K562 (cell line): Measurements from ENCODE around the gene LINGO3. TPM values are rescaled to one million over a fixed set of nuclear protein-coding genes. Genes with fewer than 3 reads are reported as not detected.

Experiments
- CBFA2T3 ChIP-seq: fragments of 450-650 bp; IDR thresholded peaks from 2 replicates; pipeline ENCODE4 v1.6.1; 2017
- CSDE1 ChIP-seq, 2 experiments: fragments of 450-650 bp; IDR thresholded peaks; 2 replicates each; pipeline ENCODE4 v1.6.1; 2016; ENCODE audit warnings: mild to moderate bottlenecking in 1 of 2
- E2F6 ChIP-seq, 2 experiments: IDR thresholded peaks; 2 replicates each; pipeline ENCODE4 v1.6.1; 2011; ENCODE audit warnings: borderline replicate concordance in 1 of 2, control low read depth in 1 of 2, low read depth in 1 of 2, low read length in 1 of 2, mild to moderate bottlenecking in 1 of 2, mixed read lengths in 1 of 2, moderate library complexity in 1 of 2; ENCODE audit not compliant: insufficient read depth in 1 of 2, insufficient read length in 1 of 2, poor library complexity in 1 of 2, severe bottlenecking in 1 of 2; ENCODE audit errors: extremely low read depth in 1 of 2
- E2F8 ChIP-seq: fragments of 450-650 bp; IDR thresholded peaks from 2 replicates; pipeline ENCODE4 v1.7.1; 2018; ENCODE audit warnings: mild to moderate bottlenecking, low read depth; ENCODE audit not compliant: partially characterized antibody
- ETV1 ChIP-seq: fragments of 450-650 bp; conservative IDR thresholded peaks from 2 replicates; pipeline ENCODE4 v1.6.1; 2016; ENCODE audit warnings: missing genetic modification characterization, control low read depth, low read depth, missing compliant biosample characterization
- HDAC1 ChIP-seq, 2 experiments: fragments of 450-650 bp; IDR thresholded peaks; 2 replicates each; pipeline ENCODE4 v1.6.1; 2016 to 2017; ENCODE audit warnings: inconsistent platforms in 1 of 2, mild to moderate bottlenecking in 1 of 2, moderate library complexity in 1 of 2
- ILF3 ChIP-seq: fragments of 450-650 bp; IDR thresholded peaks from 2 replicates; pipeline ENCODE4 v1.6.1; 2018; ENCODE audit warnings: antibody characterized with exemption, mild to moderate bottlenecking, moderate library complexity, borderline replicate concordance
- PATZ1 ChIP-seq: fragments of 250-450 bp; sonication (Bioruptor Pico); IDR thresholded peaks from 2 replicates; pipeline ENCODE4 v1.5.0; 2020; ENCODE audit warnings: mild to moderate bottlenecking, borderline replicate concordance
- PRDM10 ChIP-seq: fragments of 450-650 bp; IDR thresholded peaks from 2 replicates; pipeline ENCODE4 v1.6.1; 2018; ENCODE audit not compliant: partially characterized antibody
- SMARCA4 ChIP-seq: fragments of 450-650 bp; IDR thresholded peaks from 2 replicates; pipeline ENCODE4 v1.6.1; 2016
- TRIM28 ChIP-seq: fragments of 450-650 bp; IDR thresholded peaks from 2 replicates; pipeline ENCODE4 v1.6.1; 2017
- VEZF1 ChIP-seq: fragments of 200-800 bp; sonication (Bioruptor generic); IDR thresholded peaks from 2 replicates; pipeline ENCODE4 v1.6.1; 2017; ENCODE audit warnings: missing genetic modification characterization, missing compliant biosample characterization
- ZC3H11A ChIP-seq: IDR thresholded peaks from 2 replicates; pipeline ENCODE4 v1.6.1; 2012; ENCODE audit warnings: low read depth, low read length, improper control_type of control experiment
- ZNF121 ChIP-seq: sonication (generic); formaldehyde crosslinking; conservative IDR thresholded peaks from 2 replicates; pipeline ENCODE4 v1.8.0; 2022; ENCODE audit warnings: missing genetic modification reagents
- ZNF232 ChIP-seq: sonication (generic); formaldehyde crosslinking; IDR thresholded peaks from 2 replicates; pipeline ENCODE4 v1.8.0; 2022; ENCODE audit warnings: mild to moderate bottlenecking, missing genetic modification reagents
- polyA plus RNA-seq, 8 experiments: library from polyadenylated mRNA; depleted of rRNA in 4 of 8; stranded (reverse) in 5 of 8; unstranded in 3 of 8; fragments of >200 nt; fragmentation: Nextera tagmentation in 2 of 8; fragmentation: Illumina TruSeq in 1 of 8; extraction: Ambion mirVana in 2 of 8; extraction: Trizol in 1 of 8; gene quantifications; 2 replicates each; pipeline versions ENCODE4 v1.2.1 to v1.2.3, GENCODE V29; 2011 to 2014; ENCODE audit warnings: inconsistent platforms in 1 of 8, missing spikeins in 1 of 8
- total RNA-seq, 7 experiments: library from RNA; depleted of rRNA in 6 of 7; stranded (reverse); fragments of >200 nt in 6 of 7; fragmentation: Illumina TruSeq in 2 of 7; extraction: Trizol in 2 of 7; gene quantifications; 2 replicates each; pipeline versions ENCODE4 v1.2.1 to v1.2.3, GENCODE V29; 2011 to 2021; ENCODE audit warnings: low replicate concordance in 1 of 7

Gene LINGO3
- total and polyA plus RNA-seq, 9 of the 15 experiments (the other 6 are each of a cell fraction or from before 2014, with no cell fraction given): 0.03 to 0.05 (median 0.03) TPM; not detected in 6

- TF ChIP-seq PATZ1 (CRISPR knock-in tag) (no peak), ZC3H11A (no peak), CBFA2T3 (peak; percentile 91), HDAC1 (IDR thresholded peaks at IDR 0.05) (peak in 1 of 2 experiments; percentile 88; a peak in 2 of 4 replicates), ZNF232 (no peak), SMARCA4 (peak; percentile 93), TRIM28 (0 out of 2 replicates have a peak, but pooled peaks have one; percentile 22), E2F6 (IDR thresholded peaks at IDR 0.05; ENCODE audit: borderline replicate concordance in 1 of 2, extremely low read depth in 1 of 2, insufficient read depth in 1 of 2, insufficient read length in 1 of 2, low read depth in 1 of 2, low read length in 1 of 2, poor library complexity in 1 of 2, severe bottlenecking in 1 of 2) (peak; percentile 26 to 30), E2F8 (peak; percentile 27), ETV1 (no peak), CSDE1 (IDR thresholded peaks at IDR 0.05) (peak in 1 of 2 experiments; percentile 82; a peak in 1 of 4 replicates), ZNF121 (CRISPR knock-in tag) (peak; percentile 53; the same call in 1 of the 2 replicates), PRDM10 (peak; percentile 47), VEZF1 (CRISPR knock-in tag) (peak; percentile 60), ILF3 (no peak)
These were observed 38.1 kb upstream of the LINGO3 start (continued) for GRCh38 chr19:2345794-2346663.
